Loucy (cell line): Measurements from ENCODE around the gene HOXC11.

Experiments
- EZH2phosphoT487 ChIP-seq: fragments of 200-600 bp; IDR thresholded peaks from 2 replicates; pipeline ENCODE4 v1.6.1; 2018; ENCODE audit warnings: antibody characterized with exemption, mild to moderate bottlenecking, moderate library complexity, borderline replicate concordance
- TF ChIP-seq, protein P1 (sequence below): fragments of 200-600 bp; sonication (generic); conservative IDR thresholded peaks from 2 replicates; pipeline ENCODE4 v1.5.1; 2014; ENCODE audit warnings: mild to moderate bottlenecking, antibody characterized with exemption, low read length

DNA sequence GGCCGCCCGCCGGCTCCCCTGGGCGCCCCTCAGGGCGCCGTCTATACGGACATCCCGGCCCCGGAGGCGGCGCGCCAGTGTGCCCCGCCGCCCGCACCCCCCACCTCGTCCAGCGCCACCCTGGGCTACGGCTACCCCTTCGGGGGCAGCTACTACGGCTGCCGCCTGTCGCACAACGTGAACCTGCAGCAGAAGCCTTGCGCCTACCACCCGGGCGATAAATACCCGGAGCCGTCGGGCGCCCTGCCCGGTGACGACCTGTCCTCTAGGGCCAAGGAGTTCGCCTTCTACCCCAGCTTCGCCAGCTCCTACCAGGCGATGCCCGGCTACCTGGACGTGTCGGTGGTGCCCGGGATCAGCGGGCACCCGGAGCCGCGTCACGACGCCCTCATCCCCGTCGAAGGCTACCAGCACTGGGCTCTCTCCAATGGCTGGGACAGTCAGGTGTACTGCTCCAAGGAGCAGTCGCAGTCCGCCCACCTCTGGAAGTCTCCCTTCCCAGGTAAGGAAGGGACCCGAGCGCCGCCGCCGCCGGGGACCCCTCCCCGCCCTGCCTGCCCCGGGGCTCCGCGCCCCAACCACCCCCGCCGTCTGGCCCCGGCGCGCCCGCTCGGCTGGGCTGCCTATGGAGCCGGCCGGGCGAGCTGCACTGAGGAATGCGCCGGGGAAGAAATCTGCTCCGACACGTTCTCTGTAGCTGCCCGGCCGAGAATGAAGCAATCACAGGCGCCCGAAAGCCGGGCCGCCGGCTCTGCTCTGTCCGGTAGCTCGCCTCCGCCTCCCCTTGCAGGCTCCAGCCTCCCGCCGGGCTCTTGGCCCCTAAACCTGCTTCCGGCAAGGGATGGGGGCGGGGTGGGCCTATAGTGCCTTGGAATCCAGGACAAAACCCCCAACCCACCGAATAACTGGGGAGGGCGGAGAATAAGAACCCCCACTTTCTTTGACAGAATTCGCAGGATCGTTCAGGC is 33.5 kb upstream of the HOXC11 start:
- TF ChIP-seq, protein P1, sequence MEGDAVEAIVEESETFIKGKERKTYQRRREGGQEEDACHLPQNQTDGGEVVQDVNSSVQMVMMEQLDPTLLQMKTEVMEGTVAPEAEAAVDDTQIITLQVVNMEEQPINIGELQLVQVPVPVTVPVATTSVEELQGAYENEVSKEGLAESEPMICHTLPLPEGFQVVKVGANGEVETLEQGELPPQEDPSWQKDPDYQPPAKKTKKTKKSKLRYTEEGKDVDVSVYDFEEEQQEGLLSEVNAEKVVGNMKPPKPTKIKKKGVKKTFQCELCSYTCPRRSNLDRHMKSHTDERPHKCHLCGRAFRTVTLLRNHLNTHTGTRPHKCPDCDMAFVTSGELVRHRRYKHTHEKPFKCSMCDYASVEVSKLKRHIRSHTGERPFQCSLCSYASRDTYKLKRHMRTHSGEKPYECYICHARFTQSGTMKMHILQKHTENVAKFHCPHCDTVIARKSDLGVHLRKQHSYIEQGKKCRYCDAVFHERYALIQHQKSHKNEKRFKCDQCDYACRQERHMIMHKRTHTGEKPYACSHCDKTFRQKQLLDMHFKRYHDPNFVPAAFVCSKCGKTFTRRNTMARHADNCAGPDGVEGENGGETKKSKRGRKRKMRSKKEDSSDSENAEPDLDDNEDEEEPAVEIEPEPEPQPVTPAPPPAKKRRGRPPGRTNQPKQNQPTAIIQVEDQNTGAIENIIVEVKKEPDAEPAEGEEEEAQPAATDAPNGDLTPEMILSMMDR, result no peak
- no peak for TF ChIP-seq EZH2phosphoT487
